AG09319 (cell line): Measurements from ENCODE around the gene FBXO7.

Experiments
- DNase-seq: peaks from one replicate; pipeline ENCODE4 v3.0.0-alpha.2; 2010; ENCODE audit warnings: low read depth; ENCODE audit errors: extremely low read depth
- CTCF ChIP-seq: IDR thresholded peaks from 2 replicates; pipeline ENCODE4 v1.5.1; 2011; ENCODE audit warnings: low read depth, mild to moderate bottlenecking, inconsistent platforms, low read length, moderate library complexity

Gene FBXO7

DNA sequence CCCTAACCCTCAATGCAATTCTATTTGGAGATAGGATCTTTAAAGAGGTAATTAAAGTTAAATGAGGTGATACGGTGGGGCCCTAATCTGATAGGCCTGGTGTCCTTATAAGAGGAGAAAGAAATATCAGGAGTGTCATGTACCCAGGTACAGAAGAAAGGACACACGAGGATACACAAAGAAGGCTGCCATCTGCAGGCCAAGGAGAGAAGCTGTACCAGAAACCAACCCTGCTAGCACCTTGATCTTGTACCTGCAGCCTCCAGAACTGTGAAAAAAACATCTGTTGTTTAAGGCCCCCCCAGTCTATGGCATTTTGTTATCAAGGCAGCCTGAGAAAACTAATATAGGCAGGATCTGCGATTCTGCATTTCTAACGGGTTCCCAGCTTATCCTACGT lies 44.2 kb downstream of the FBXO7 start:
- TF ChIP-seq CTCF, result peak; percentile 2; the same call in 1 of the 2 replicates
- no peak for DNase-seq

DNA sequence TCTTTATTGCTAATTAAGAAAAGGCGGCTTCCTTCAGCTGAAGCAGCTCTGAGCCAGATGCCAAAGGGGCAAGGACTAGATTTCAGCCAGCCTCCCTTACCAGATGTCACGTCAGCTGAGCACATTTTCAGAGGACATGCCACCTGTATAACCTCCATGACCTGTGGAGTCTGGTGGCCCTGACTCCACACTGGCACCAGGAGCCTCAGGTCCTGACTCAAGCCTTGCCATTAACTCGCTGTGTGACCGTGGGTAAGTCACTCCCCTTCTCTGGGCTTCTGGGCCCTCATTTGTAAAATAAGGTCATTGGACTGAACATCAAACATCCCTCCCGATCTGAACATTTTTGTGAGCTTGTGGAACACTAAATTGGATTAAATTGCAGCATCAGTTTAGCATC lies 46.0 kb downstream of the FBXO7 start:
- no peak for DNase-seq
- TF ChIP-seq CTCF, result no peak

DNA sequence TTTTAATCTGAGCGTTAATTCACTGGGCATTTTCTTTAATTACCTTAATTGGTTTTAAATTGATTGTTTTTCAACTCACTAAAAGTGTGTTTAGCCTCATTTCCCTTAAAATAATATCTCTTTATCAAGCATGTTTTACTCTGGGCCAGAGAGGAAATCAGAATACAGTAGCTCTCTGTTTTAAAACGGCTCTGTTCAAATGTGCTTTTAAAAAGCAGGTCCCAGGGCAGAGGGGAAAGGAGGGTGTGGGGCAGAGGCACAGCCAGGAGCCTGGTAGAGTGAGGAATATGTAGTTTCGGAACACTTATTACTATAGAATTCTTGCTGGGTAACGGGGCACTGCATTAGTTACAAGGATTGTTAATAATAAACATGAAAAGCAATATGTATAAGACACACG lies 47.6 kb downstream of the FBXO7 start:
- no peak for TF ChIP-seq CTCF
- no peak for DNase-seq

DNA sequence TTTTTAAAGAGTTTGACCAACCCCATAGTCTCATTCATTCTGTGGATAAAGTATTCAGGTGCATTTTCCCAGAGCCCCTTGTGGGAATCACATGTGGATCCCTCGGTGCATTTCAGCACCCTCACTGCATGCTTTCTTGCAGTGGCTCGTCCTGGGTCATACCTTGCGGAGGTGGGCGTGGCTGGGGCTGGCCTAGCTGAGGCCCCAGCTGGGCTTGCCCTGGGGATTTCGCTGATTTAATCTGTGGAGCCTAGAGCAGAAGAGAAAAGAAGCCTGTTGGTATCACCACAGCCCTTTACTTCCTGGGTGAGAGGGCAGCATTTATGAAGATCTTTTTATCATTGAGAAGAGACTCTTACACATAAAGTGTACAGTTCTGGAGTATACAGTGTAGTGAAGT lies 53.1 kb downstream of the FBXO7 start:
- TF ChIP-seq CTCF, result no peak
- no peak for DNase-seq

- no peak for DNase-seq
- TF ChIP-seq CTCF, result no peak
These were observed 53.7 kb downstream of the FBXO7 start for GRCh38 chr22:32528316-32528715.

- TF ChIP-seq CTCF, result peak; percentile 87
- peak; percentile 79 for DNase-seq
These were observed 54.7 kb downstream of the FBXO7 start for GRCh38 chr22:32528984-32529982.

- TF ChIP-seq CTCF, result no peak
- DNase-seq, result no peak
These were observed 56.6 kb downstream of the FBXO7 start for GRCh38 chr22:32531228-32531627.
